Mucosa of rectum (tissue), 2 donors: ENCODE data around the gene STX10.

Experiments used
- H3K27ac ChIP-seq, 2 donors: one replicate each; pipeline ENCODE4 v1.7.0; 2013; ENCODE audit warnings: inconsistent platforms in 2 of 2, low read depth in 2 of 2, low read length in 2 of 2
- H3K27me3 ChIP-seq, 2 donors: one replicate each; pipeline ENCODE4 v1.7.0; 2013; ENCODE audit warnings: low read length in 2 of 2; ENCODE audit not compliant: control insufficient read depth in 2 of 2, insufficient read depth in 2 of 2
- H3K36me3 ChIP-seq, 2 donors: one replicate each; pipeline ENCODE4 v1.7.0; 2013; ENCODE audit warnings: low read length in 2 of 2; ENCODE audit not compliant: control insufficient read depth in 2 of 2, insufficient read depth in 2 of 2
- H3K4me1 ChIP-seq, 2 donors: one replicate each; pipeline ENCODE4 v1.7.0; 2013; ENCODE audit warnings: low read length in 2 of 2, mild to moderate bottlenecking in 1 of 2; ENCODE audit not compliant: control insufficient read depth in 2 of 2, insufficient read depth in 2 of 2
- H3K4me3 ChIP-seq, 2 donors: one replicate each; pipeline ENCODE4 v1.7.0; 2013; ENCODE audit warnings: low read length in 2 of 2
- H3K9ac ChIP-seq, 2 donors: one replicate each; pipeline ENCODE4 v1.7.0; 2013; ENCODE audit warnings: low read length in 2 of 2, low read depth in 1 of 2, mild to moderate bottlenecking in 1 of 2
- H3K9me3 ChIP-seq, 2 donors: one replicate each; pipeline ENCODE4 v1.7.0; 2013; ENCODE audit warnings: low read length in 2 of 2; ENCODE audit not compliant: control insufficient read depth in 2 of 2
- donor health status: healthy.
- donor health status: Normal muscosa, but diverticular disease.

STX10 gene

DNA sequence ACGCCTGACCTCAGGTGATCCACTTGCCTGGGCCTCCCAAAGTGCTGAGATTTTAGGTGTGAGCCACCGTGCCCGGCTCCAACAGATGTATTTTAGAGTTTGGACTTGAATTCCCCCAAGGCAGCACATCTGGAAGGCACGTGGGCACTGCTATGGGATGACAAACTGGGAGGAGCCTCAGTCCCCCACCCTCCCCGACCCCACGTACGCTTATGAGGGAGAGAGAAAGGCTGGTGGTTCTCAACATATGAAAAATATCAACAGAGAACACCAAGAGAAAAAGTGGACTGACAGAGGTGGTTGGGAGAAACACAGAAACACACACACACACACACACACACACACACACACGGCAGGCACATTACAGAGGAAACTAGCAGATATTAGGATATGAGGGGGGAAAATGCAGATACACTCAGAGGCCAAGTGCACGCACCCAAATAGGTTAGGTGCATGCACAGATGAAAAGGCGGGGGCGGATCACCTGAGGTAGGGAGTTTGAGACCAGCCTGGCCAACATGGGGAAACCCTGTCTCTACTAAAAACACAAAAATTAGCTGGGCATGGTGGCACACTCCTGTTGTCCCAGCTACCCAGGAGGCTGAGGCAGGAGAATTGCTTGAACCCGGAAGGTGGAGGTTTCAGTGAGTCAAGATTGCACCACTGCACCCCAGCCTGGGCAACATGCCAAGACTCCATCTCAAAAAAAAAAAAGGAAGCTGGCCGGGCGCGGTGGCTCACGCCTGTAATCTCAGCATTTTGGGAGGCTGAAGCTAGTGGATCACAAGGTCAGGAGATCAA is 3.2 kb downstream of the STX10 start:
- Histone ChIP-seq H3K27ac (no peak overlapping the region), H3K4me1 (peaks cover 9% of the 10 kb centered on the region in 2 donors), H3K27me3 (no peaks in the 10 kb centered on the region), H3K4me3 (no peak overlapping the region), H3K9ac (no peak overlapping the region), H3K36me3 (peaks cover 14 to 15% of the 10 kb centered on the region in 2 donors), H3K9me3 (no peaks in the 10 kb centered on the region)

DNA sequence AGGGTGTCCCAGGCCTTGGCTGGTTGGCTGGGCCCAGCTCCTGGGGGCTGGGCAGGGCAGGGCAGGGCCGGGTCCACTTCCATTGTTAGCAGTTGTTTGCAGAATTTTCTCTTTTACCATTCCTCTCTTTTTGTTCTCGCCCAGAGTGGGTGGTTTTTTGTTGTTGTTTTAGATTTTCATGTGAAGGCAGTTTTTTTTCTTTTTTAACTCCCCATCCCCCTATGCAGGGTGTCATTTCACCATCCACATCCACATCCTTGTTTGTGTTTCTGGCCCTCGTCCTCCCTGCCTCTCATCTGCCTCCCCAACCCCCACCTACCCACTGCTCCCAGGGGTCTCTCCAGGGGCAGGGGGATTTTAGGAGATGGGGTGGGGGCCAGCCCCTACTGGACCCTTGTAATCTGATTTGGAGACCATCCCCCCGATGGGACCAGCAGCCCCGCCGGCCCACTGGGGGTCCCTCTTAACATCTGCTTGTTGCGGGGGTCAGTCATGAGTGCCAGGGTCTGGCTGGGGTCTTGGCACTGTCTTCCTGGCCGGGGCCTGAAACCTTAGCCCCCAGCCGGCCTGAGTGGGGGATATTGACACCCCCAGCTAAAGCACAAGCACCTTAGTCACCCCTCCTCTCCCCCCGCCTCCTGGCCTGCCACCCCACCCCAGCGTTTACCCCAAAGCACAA is 10.4 kb downstream of the STX10 start:
- Histone ChIP-seq H3K27me3 (no peaks in the 10 kb centered on the region), H3K36me3 (peaks cover 42 to 44% of the 10 kb centered on the region in 2 donors), H3K9ac (no peak overlapping the region), H3K4me1 (no peaks in the 10 kb centered on the region), H3K4me3 (no peak overlapping the region), H3K9me3 (no peaks in the 10 kb centered on the region), H3K27ac (no peak overlapping the region)

DNA sequence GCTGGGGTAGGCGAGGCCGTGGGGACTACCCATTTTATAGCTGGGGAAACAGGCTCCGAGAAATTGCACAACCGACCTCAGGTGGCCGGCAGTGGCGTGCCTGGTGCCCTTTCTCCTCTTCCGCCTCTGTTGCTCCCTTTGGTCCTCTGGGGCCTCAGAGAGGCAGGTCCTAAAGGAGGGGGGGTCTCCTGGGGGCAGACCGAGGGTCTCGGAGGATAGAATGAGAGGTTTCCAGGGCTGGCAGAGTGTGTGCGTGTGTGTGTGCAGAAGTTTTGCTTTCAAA is 11.3 kb downstream of the STX10 start:
- no peak overlapping the region for H3K9ac ChIP-seq
- H3K27ac ChIP-seq, result no peak overlapping the region
- H3K4me1 ChIP-seq, result no peaks in the 10 kb centered on the region
- no peaks in the 10 kb centered on the region for H3K27me3 ChIP-seq
- no peak overlapping the region for H3K4me3 ChIP-seq
- no peaks in the 10 kb centered on the region for H3K9me3 ChIP-seq
- H3K36me3 ChIP-seq, result peaks cover 33 to 39% of the 10 kb centered on the region in 2 donors

DNA sequence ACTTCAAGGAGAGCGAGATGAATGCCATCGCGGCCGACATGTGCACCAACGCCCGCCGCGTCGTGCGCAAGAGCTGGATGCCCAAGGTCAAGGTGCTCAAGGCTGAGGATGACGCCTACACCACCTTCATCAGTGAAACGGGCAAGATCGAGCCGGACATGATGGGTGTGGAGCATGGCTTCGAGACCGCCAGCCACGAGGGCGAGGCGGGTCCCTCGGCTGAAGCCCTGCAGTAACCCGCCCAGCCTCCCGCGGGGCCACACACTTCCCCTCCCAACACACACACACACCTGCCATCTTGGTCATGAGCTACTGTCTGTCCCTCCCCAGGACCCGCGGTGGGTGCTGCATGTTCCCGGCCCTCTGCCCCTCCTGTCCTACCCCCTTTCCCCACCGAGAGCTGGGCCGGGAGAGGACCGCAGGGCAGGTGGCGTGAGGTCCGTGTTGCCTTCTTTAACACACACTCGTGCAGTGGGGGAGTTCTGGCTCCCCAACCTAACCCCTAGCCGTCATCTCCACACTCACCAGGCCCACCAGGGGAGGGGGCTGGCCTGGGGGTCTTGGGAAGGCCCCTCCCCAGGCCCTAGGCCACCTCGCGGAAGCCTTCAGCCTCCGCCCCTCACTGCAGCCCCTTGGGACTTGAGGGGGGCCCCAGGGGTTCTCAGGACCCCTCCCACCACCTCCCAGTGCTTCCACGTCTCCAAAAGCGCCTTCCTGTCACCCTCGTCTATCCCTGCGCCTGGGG is 11.8 kb downstream of the STX10 start:
- no peaks in the 10 kb centered on the region for H3K27me3 ChIP-seq
- no peak overlapping the region for H3K4me3 ChIP-seq
- no peak overlapping the region for H3K27ac ChIP-seq
- peaks cover 31 to 41% of the 10 kb centered on the region in 2 donors for H3K36me3 ChIP-seq
- no peaks in the 10 kb centered on the region for H3K9me3 ChIP-seq
- H3K9ac ChIP-seq, result no peak overlapping the region
- no peaks in the 10 kb centered on the region for H3K4me1 ChIP-seq

DNA sequence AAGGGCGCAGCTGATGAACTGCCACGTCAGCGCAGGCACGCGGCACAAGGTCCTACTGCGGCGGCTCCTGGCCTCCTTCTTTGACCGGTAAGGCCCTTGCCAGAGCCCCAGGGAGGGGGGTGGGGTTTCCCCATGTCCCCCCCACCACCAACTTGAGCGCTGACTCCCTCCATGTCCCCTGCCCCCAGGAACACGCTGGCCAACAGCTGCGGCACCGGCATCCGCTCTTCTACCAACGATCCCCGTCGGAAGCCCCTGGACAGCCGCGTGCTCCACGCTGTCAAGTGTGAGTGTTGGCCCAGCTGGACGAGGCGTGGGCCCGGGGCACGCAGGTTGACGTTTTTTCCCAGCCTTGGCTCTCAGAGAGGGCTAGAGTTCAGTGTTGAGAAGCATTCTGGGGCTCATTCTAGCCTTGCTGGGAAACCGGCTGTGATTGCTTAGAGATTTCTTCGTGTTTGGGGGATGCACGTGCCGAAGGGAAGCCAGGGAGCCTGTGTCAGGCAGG is 12.8 kb downstream of the STX10 start:
- Histone ChIP-seq H3K27ac (no peak overlapping the region), H3K4me3 (no peak overlapping the region), H3K27me3 (no peaks in the 10 kb centered on the region), H3K9ac (no peak overlapping the region), H3K4me1 (no peaks in the 10 kb centered on the region), H3K9me3 (no peaks in the 10 kb centered on the region), H3K36me3 (peaks cover 31 to 41% of the 10 kb centered on the region in 2 donors)

DNA sequence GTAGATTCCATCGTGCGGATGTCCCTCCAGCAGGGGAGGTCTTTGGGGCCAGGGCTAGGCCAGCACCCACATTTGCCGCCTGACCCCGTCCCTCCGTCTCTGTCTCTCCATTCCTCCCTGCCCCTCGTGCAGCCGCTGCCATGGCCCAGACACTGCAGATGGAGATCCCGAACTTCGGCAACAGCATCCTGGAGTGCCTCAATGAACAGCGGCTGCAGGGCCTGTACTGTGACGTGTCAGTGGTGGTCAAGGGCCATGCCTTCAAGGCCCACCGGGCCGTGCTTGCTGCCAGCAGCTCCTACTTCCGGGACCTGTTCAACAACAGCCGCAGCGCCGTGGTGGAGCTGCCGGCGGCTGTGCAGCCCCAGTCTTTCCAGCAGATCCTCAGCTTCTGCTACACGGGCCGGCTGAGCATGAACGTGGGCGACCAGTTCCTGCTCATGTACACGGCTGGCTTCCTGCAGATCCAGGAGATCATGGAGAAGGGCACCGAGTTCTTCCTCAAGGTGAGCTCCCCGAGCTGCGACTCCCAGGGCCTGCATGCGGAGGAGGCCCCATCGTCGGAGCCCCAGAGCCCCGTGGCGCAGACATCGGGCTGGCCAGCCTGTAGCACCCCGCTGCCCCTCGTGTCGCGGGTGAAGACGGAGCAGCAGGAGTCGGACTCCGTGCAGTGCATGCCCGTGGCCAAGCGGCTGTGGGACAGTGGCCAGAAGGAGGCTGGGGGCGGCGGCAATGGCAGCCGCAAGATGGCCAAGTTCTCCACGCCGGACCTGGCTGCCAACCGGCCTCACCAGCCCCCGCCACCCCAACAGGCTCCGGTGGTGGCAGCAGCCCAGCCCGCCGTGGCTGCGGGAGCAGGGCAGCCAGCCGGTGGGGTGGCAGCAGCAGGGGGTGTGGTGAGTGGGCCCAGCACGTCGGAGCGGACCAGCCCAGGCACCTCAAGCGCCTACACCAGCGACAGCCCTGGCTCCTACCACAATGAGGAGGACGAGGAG is 14.8 kb downstream of the STX10 start:
- Histone ChIP-seq H3K36me3 (peaks cover 31 to 39% of the 10 kb centered on the region in 2 donors), H3K9ac (no peak overlapping the region), H3K9me3 (no peaks in the 10 kb centered on the region), H3K27me3 (no peaks in the 10 kb centered on the region), H3K27ac (no peak overlapping the region), H3K4me3 (no peak overlapping the region), H3K4me1 (peaks cover 0 to 3% of the 10 kb centered on the region in 2 donors)

DNA sequence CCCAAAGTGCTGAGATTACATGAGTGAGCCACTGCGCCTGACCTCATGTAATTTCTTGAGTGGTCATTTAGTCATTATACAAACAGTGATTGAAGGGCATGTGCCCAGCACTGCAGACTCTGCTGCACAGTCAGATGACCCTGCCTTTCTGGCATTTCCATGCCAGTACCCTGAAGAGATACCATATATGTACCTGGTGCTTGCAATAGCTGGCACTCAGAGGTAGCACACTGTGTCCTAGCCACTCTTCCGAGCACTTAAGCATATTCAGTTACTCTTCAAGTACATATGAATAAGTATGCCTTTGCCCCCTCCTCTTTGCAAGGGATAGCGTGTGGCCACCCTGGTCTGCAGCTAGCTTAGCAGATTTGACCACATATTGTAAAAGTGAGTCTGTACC is 15.5 kb downstream of the STX10 start:
- Histone ChIP-seq H3K9ac (no peak overlapping the region), H3K9me3 (no peaks in the 10 kb centered on the region), H3K4me3 (no peak overlapping the region), H3K27me3 (no peaks in the 10 kb centered on the region), H3K4me1 (peaks cover 0 to 3% of the 10 kb centered on the region in 2 donors), H3K27ac (no peak overlapping the region), H3K36me3 (peaks cover 31 to 39% of the 10 kb centered on the region in 2 donors)

DNA sequence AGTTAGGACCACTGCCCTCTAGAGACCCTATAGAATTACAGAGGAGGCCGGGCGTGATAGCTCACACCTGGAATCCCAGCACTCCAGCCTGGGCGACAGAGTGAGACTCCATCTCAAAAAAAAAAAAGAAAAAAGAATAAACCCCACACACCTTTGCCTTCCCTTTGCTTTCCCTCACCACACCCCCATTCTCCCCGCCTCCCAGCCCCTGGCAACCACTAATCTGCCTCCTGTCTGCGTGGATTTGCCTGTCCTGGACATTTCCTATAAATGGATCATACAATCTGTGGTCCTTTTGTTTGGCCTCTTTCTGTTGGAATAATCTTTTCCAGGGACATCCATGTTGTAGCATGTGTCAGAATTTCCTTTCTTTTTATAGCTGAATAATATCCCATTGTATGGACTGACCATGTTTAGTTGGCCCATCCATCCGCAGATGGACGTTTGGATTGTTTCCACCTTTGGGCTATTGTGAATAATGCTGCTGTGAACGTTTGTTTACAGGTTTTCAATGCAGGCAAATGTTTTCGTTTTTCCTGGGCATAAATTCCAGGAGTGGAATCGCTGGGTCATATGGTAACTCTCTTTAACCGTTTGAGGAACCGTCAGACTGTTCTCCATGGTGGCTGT is 16.8 kb downstream of the STX10 start:
- H3K9ac ChIP-seq, result no peak overlapping the region
- H3K9me3 ChIP-seq, result no peaks in the 10 kb centered on the region
- peaks cover 0 to 3% of the 10 kb centered on the region in 2 donors for H3K4me1 ChIP-seq
- no peak overlapping the region for H3K4me3 ChIP-seq
- peaks cover 28 to 37% of the 10 kb centered on the region in 2 donors for H3K36me3 ChIP-seq
- H3K27ac ChIP-seq, result no peak overlapping the region
- H3K27me3 ChIP-seq, result no peaks in the 10 kb centered on the region

DNA sequence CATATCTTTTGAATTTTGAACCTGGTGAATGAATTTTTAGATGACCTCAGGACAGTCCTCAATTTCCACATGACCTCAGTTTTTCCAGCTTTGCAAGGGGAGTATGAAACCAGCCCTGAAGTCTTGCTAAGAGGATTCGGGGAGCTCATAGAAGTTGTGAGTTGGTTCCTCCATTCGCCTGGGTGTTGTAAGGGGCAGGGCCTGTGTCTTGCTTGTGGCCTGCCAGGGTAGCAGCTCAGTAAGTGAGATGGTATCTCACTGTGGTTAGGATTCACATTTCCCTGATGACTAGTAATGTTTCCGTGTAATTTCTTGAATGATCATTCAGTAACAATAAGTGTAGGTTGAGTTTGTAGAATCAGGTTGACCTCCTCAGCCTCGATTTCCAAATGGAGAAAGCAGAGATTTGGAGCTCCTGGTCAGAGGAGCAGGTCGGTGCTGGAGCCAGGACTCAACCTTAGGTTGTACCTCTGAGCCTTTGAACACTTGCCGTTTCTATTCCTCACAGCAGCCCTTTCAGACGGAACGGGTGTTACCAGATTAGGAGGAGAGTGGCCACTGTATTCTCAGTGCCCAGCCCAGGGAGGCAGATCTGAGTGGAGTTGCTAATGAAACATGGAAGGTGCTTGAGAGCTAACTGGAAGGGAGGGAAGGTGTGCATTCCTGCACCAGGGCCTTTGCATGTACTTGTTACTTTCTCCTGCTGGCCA is 17.5 kb downstream of the STX10 start:
- Histone ChIP-seq H3K27me3 (no peaks in the 10 kb centered on the region), H3K27ac (no peak overlapping the region), H3K36me3 (peaks cover 24 to 29% of the 10 kb centered on the region in 2 donors), H3K4me3 (no peak overlapping the region), H3K4me1 (peaks cover 0 to 3% of the 10 kb centered on the region in 2 donors), H3K9ac (no peak overlapping the region), H3K9me3 (no peaks in the 10 kb centered on the region)
